Kidney capillary endothelial cell (primary cell): ENCODE measurements around the gene NME7.
"Not testable (repeated sequence)": the region's sequence is repeated elsewhere in the genome, so short reads cannot be mapped to it uniquely, and the experiment has no call there.

ENCODE experiments used
- DNase-seq: peaks from one replicate; pipeline ENCODE4 v3.0.0-alpha.2; 2018; ENCODE audit warnings: low spot score

Gene NME7

DNA sequence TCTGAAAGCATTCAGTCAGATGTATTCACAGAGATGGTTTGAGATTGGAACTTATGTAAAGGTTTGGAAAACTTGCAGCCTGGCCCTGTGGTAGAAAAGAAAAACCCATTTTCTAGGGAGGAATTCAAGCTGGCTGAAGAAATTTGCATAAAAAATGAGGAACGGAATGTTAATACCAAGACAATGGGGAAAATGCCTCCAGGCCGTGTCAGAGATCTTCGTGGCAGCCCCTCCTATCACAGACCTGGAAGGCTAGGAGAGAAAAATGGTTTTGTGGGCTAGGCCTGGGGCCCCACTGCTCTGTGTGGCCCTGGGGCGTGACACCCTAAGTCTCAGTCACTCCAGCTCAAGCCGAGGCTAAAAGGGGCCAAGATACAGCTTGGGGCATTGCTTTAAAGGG is 26.7 kb downstream of the NME7 start:
- no peak for DNase-seq

DNA sequence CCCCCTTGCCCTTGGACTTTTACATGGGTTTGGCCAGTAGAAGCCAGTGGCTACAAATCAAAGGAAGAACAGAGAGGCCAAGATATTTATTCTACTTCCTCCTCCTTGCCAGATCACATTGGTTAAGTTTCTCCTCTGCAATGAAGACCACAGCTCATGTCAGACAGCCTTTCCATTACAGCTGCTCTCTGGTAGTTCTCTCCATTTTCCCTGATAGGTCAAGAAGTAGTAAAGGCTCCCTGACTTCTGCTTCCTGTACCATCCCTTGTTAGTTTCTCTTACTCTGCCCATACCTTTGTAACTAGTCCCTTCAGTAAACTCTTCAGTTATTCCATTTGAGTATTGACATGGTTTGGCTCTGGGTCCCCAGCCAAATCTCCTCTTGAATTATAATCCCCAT is 27.8 kb downstream of the NME7 start:
- DNase-seq = no peak

- no peak for DNase-seq
Observed at GRCh38 chr1:169338617-169339016, 29.0 kb downstream of the NME7 start.

- not testable (repeated sequence) for DNase-seq
Observed at GRCh38 chr1:169336947-169337715, 30.5 kb downstream of the NME7 start.

- DNase-seq = not testable (repeated sequence)
Observed at GRCh38 chr1:169334727-169335126, 32.9 kb downstream of the NME7 start.

- DNase-seq = no peak
Observed at GRCh38 chr1:169330927-169331326, 36.7 kb downstream of the NME7 start.

GRCh38 chr1:169329383-169329782 is 38.2 kb downstream of the NME7 start:
- no peak for DNase-seq

DNA sequence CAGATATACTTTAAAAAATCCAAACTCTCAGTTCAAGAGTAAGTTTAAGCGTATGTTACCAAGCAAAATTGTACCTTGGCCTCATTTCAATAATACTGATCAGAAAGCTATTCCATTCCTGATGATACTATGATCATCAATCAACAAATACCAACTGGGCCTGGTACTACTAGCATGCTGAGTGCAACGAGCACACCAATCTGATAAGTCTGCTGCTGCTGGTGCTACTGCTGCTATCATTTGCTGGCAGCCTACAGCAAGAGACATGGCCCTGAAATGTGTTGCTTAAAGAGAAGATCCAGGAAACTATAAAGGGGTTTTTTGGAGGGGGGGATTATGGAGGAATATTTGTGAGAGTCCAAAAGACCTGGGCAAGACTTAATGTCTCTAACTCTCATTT is 39.7 kb downstream of the NME7 start:
- DNase-seq = no peak

GRCh38 chr1:169326956-169327268 is 40.7 kb downstream of the NME7 start:
- peak; percentile 26 for DNase-seq

- DNase-seq = no peak
Observed at GRCh38 chr1:169326261-169326955, 41.2 kb downstream of the NME7 start.

- DNase-seq = no peak
Observed at GRCh38 chr1:169325117-169325516, 42.5 kb downstream of the NME7 start.

DNA sequence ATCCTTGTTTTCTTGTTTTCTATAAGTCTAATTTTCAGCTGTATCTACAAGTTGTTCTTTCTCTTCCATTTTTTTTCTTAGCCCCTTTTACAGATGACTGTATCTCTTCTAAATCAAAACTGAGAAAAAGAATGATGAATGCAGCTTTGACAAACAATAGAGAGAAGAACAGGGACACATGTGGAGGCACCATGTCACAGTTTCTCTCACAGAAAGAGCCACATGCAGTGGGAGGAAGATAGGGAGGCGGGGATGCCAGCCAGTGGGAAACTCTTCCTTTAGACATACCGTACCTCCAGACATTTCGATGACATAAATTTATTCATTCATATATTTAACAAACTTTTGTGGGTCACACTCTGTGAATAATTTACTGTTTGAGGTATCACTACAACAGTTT is 45.5 kb downstream of the NME7 start:
- no peak for DNase-seq

GRCh38 chr1:169321539-169321938 is 46.1 kb downstream of the NME7 start:
- no peak for DNase-seq

- DNase-seq = no peak
Observed at GRCh38 chr1:169318536-169319244, 48.9 kb downstream of the NME7 start.

- DNase-seq = no peak
Observed at GRCh38 chr1:169316556-169316955, 51.0 kb downstream of the NME7 start.

GRCh38 chr1:169312084-169312954 is 55.3 kb downstream of the NME7 start:
- no peak for DNase-seq

GRCh38 chr1:169309178-169310166 is 58.1 kb downstream of the NME7 start:
- no peak for DNase-seq

GRCh38 chr1:169308313-169309039 is 59.1 kb downstream of the NME7 start:
- no peak for DNase-seq

DNA sequence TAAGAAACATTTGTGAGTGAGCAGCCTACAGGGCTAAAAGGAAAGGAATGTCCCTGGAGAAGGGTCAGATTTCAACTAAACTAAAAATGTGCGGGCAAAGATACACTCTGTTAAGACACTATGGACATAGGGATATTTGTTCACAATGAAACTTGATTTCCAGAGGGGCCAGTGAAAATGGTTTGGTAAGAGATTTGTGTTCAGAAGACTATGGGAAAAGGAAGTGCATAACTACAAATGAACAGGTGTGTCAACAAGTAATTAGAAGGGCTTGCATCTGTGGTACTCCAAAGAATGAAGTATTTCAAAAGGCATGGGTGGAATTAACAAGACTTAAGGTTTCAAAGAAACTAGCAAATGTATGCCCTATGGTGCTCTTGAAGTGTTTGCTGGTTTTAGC is 60.4 kb downstream of the NME7 start:
- no peak for DNase-seq

GRCh38 chr1:169305948-169306347 is 61.6 kb downstream of the NME7 start:
- no peak for DNase-seq
